Endothelial cell of umbilical vein (primary cell): ENCODE results near the gene PARD3B. TPM values are rescaled to one million over a fixed set of nuclear protein-coding genes. Genes with fewer than 3 reads are reported as not detected.

ENCODE experiments used
- BruUV-seq: library from RNA; stranded (reverse); fragments of 400-500 nt; replicated peaks from 2 replicates; lab custom pipeline; 2021; lab: Mats Ljungman, UMichigan
- CTCF ChIA-PET: fragments of 300-600, 350-600 bp; sonication (Branson Sonifier 250); formaldehyde crosslinking; loops from one replicate; lab custom pipeline; 2021; ENCODE audit warnings: antibody characterized with exemption, inconsistent platforms; lab: Charles Lee
- POLR2A ChIA-PET: fragments of 300-600, 350-600 bp; sonication (Branson Sonifier 250); formaldehyde crosslinking; loops from one replicate; lab custom pipeline; 2021; ENCODE audit warnings: antibody characterized with exemption, inconsistent platforms; lab: Charles Lee
- DNase-seq: peaks from one replicate; pipeline ENCODE4 v3.0.0-alpha.2; 2011; ENCODE audit warnings: low read depth, low spot score
- FAIRE-seq: peaks from 2 replicates; lab custom pipeline; 2011; peaks lifted over from hg19 to GRCh38; lab: Jason Lieb, UNC
- H2AFZ ChIP-seq: 2 replicates; pipeline ENCODE4 v1.6.0; 2012; ENCODE audit warnings: low read depth, low read length, control low read depth, inconsistent platforms
- H3K27ac ChIP-seq: 2 replicates; pipeline ENCODE4 v1.5.1; 2011; ENCODE audit warnings: low read depth, mild to moderate bottlenecking, control low read depth, low read length, moderate library complexity; ENCODE audit not compliant: insufficient read depth
- H3K27me3 ChIP-seq, 2 experiments: 2 replicates each; pipeline versions ENCODE4 v1.6.0 to v1.6.1; 2011; ENCODE audit warnings: low read length in 2 of 2, mixed read lengths in 1 of 2; ENCODE audit not compliant: control insufficient read depth in 2 of 2, insufficient read depth in 2 of 2
- H3K36me3 ChIP-seq, 2 experiments: 2 replicates in 1 of 2; 3 replicates in 1 of 2; pipeline ENCODE4 v1.5.1; 2011; ENCODE audit warnings: low read length in 2 of 2, mild to moderate bottlenecking in 1 of 2, moderate library complexity in 1 of 2; ENCODE audit not compliant: control insufficient read depth in 2 of 2, insufficient read depth in 2 of 2; ENCODE audit errors: extremely low read depth in 1 of 2
- H3K4me1 ChIP-seq: 3 replicates; pipeline ENCODE4 v1.5.1; 2011; ENCODE audit warnings: mild to moderate bottlenecking, low read length; ENCODE audit not compliant: control insufficient read depth, insufficient read depth; ENCODE audit errors: extremely low read depth
- H3K4me2 ChIP-seq: 2 replicates; pipeline ENCODE4 v1.6.1; 2011; ENCODE audit warnings: low read length, control low read depth, mixed read lengths; ENCODE audit not compliant: insufficient read depth
- H3K4me3 ChIP-seq, 3 experiments: fragments of 200-600 bp in 1 of 3; sonication (generic), shearing (Covaris generic) in 1 of 3; replicated peaks in 1 of 3; 2 replicates each; pipeline ENCODE4 v1.5.1; 2011 to 2016; ENCODE audit warnings: control low read depth in 3 of 3, low read length in 3 of 3, mild to moderate bottlenecking in 2 of 3, inconsistent platforms in 1 of 3, low read depth in 1 of 3, moderate library complexity in 1 of 3; ENCODE audit not compliant: insufficient read depth in 1 of 3
- H3K79me2 ChIP-seq: 2 replicates; pipeline ENCODE4 v1.6.0; 2012; ENCODE audit warnings: low read length, inconsistent platforms; ENCODE audit not compliant: control insufficient read depth, insufficient read depth
- H3K9ac ChIP-seq: replicated peaks from 2 replicates; pipeline ENCODE3; 2011; ENCODE audit warnings: low read length, control low read depth; ENCODE audit not compliant: insufficient read depth; ENCODE audit errors: extremely low read depth
- H3K9me1 ChIP-seq: replicated peaks from 3 replicates; pipeline ENCODE4 v1.6.0; 2011; ENCODE audit warnings: mild to moderate bottlenecking, low read length; ENCODE audit not compliant: control insufficient read depth, insufficient read depth; ENCODE audit errors: extremely low read depth
- H3K9me3 ChIP-seq: replicated peaks from 2 replicates; pipeline ENCODE4 v1.5.1; 2012; ENCODE audit warnings: low read length, inconsistent platforms; ENCODE audit not compliant: control insufficient read depth, insufficient read depth
- H4K20me1 ChIP-seq: replicated peaks from 2 replicates; pipeline ENCODE3; 2011; ENCODE audit warnings: mild to moderate bottlenecking, low read length; ENCODE audit not compliant: control insufficient read depth, insufficient read depth; ENCODE audit errors: extremely low read depth
- CTCF ChIP-seq, 2 donors: IDR thresholded peaks; 1 replicate in 1 of 2; 2 replicates in 1 of 2; pipeline ENCODE4 v1.5.1; 2011; ENCODE audit warnings: low read length in 2 of 2, mild to moderate bottlenecking in 2 of 2, moderate library complexity in 2 of 2, control low read depth in 1 of 2, inconsistent platforms in 1 of 2, low read depth in 1 of 2; ENCODE audit not compliant: insufficient read depth in 1 of 2; ENCODE audit errors: extremely low read depth in 1 of 2
- GATA2 ChIP-seq: IDR thresholded peaks from 2 replicates; pipeline ENCODE4 v1.7.0; 2011; ENCODE audit warnings: low read depth, mild to moderate bottlenecking, moderate library complexity, mixed read lengths, low read length; ENCODE audit not compliant: insufficient read length, insufficient read depth
- MAX ChIP-seq: IDR thresholded peaks from 2 replicates; pipeline ENCODE4 v1.6.1; 2011; ENCODE audit not compliant: insufficient read depth, insufficient read length
- MYC ChIP-seq: IDR thresholded peaks from one replicate; pipeline ENCODE4 v1.6.1; 2011; ENCODE audit warnings: mild to moderate bottlenecking, low read depth, low read length
- POLR2A ChIP-seq: IDR thresholded peaks from 2 replicates; pipeline ENCODE4 v1.6.1; 2012; ENCODE audit warnings: low read depth, mild to moderate bottlenecking, control low read depth, low read length
- POLR2AphosphoS5 ChIP-seq: IDR thresholded peaks from 2 replicates; pipeline ENCODE4 v1.6.1; 2012; ENCODE audit warnings: low read depth, mild to moderate bottlenecking, control low read depth, low read length, moderate library complexity; ENCODE audit not compliant: insufficient read depth
- dilution Hi-C: fragments of 300-500 bp; cut with MboI; formaldehyde crosslinking; loops from one replicate; pipeline ENCODE4 v1.15.0; 2019; ENCODE audit warnings: low sequenced_read_pairs; ENCODE audit not compliant: extremely low pct_ligation_motif_present
- intact Hi-C: fragments of 100-400 bp; cut with micrococcal nuclease; formaldehyde crosslinking; loops from one replicate; pipeline ENCODE4 v1.10.0; 2022
- polyA plus RNA-seq, 4 experiments: library from polyadenylated mRNA; depleted of rRNA in 3 of 4; stranded (reverse) in 3 of 4; unstranded in 1 of 4; fragments of >200 nt; gene quantifications; 2 replicates each; pipeline versions ENCODE4 v1.2.1 to v1.2.3, GENCODE V29; 2011 to 2012; ENCODE audit warnings: missing spikeins in 1 of 4
- total RNA-seq: library from RNA; stranded (reverse); gene quantifications from 2 replicates; pipeline ENCODE4 v1.2.3, GENCODE V29; 2021

Gene PARD3B
- total and polyA plus RNA-seq, 2 donors (not counting 3 experiments of a cell fraction or from before 2014, with no cell fraction given), result 2.2 to 30.9 TPM

GRCh38 chr2:204945376-204945775 lies 400.1 kb downstream of the PARD3B start:
- H3K4me3 ChIP-seq, result no peak overlapping the region
- H3K79me2 ChIP-seq, result no peaks in the 10 kb centered on the region
- H3K4me1 ChIP-seq, result no peaks in the 10 kb centered on the region
- FAIRE-seq (no peak), DNase-seq (no peak)
- H3K27me3 ChIP-seq, result no peaks in the 10 kb centered on the region
- no peaks in the 10 kb centered on the region for H3K9me3 ChIP-seq
- ChIA-PET POLR2A (no interaction called here), CTCF (interaction anchor here (1.4 kb wide), 1 partner anchor 14 kb away, joined by 5 read pairs; no protein-coding TSS in a partner anchor)
- no peaks in the 10 kb centered on the region for H3K36me3 ChIP-seq
- no peak overlapping the region for H3K27ac ChIP-seq
- H4K20me1 ChIP-seq, result no peaks in the 10 kb centered on the region
- H3K9ac ChIP-seq, result no peak overlapping the region
- intact Hi-C loops, result no loop called here
- dilution Hi-C loops, result no loop called here
- TF ChIP-seq POLR2A, result no peak
- no peak for TF ChIP-seq CTCF (IDR thresholded peaks at IDR 0.05; ENCODE audit: extremely low read depth in 1 of 2, insufficient read depth in 1 of 2, low read depth in 1 of 2, low read length in 2 of 2)
- TF ChIP-seq POLR2AphosphoS5, result no peak
- no peak for TF ChIP-seq GATA2
- TF ChIP-seq MAX, result no peak
- no peak for TF ChIP-seq MYC
- no TSS peak for BruUV-seq
- H3K4me2 ChIP-seq, result no peak overlapping the region
- no peak overlapping the region for H2AFZ ChIP-seq
- H3K9me1 ChIP-seq, result no peaks in the 10 kb centered on the region

DNA sequence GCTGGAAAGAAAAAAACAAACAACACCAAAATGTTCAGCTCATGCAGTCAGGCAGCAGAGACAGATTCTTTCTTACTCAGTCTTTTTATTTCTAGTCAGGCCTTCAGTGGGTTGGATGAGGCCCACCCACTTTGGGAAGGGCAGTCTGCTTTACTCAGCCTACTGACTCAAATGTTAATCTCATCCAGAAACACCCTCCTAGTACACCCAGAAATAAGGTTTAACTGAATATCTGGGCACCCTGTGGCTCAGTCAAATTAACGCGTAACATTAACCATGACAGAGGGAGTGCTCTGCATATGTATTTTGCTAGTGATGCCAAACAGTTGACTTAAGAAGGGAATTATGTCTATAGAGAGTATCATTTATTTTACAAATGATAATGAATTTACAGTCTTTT lies 401.6 kb downstream of the PARD3B start:
- no peaks in the 10 kb centered on the region for H3K4me1 ChIP-seq
- no peaks in the 10 kb centered on the region for H4K20me1 ChIP-seq
- H3K79me2 ChIP-seq, result no peaks in the 10 kb centered on the region
- BruUV-seq, result no TSS peak
- H3K4me2 ChIP-seq, result no peak overlapping the region
- no peaks in the 10 kb centered on the region for H3K9me1 ChIP-seq
- no peak for DNase-seq
- CTCF ChIA-PET, result no interaction called here
- POLR2A ChIA-PET, result no interaction called here
- H3K9me3 ChIP-seq, result no peaks in the 10 kb centered on the region
- H3K9ac ChIP-seq, result no peak overlapping the region
- no peaks in the 10 kb centered on the region for H3K36me3 ChIP-seq
- TF ChIP-seq POLR2AphosphoS5 (no peak), POLR2A (no peak)
- intact Hi-C loops (no loop called here), dilution Hi-C loops (no loop called here)
- H2AFZ ChIP-seq, result no peak overlapping the region
- H3K27ac ChIP-seq, result no peak overlapping the region
- H3K4me3 ChIP-seq, result no peak overlapping the region
- H3K27me3 ChIP-seq, result no peaks in the 10 kb centered on the region
- FAIRE-seq, result no peak
